Smooth muscle cell (in vitro differentiated cells): ENCODE results near the gene CLEC1A. TPM values are rescaled to one million over a fixed set of nuclear protein-coding genes. Genes with fewer than 3 reads are reported as not detected.

Experiments used
- DNase-seq: peaks from one replicate; lab custom pipeline; 2025; ENCODE audit not compliant: unreplicated experiment; lab: John Stamatoyannopoulos, UW
- H2AFZ ChIP-seq: fragments of 200-600 bp; sonication (generic); 2 replicates; pipeline ENCODE4 v1.6.0; 2016; ENCODE audit warnings: antibody characterized with exemption, low read depth, mild to moderate bottlenecking
- H3F3A ChIP-seq: fragments of 200-600 bp; sonication (generic); 2 replicates; pipeline ENCODE4 v1.6.0; 2017; ENCODE audit warnings: antibody characterized with exemption, low read depth
- H3K27ac ChIP-seq: fragments of 200-600 bp; sonication (generic); 2 replicates; pipeline ENCODE4 v1.5.1; 2016; ENCODE audit warnings: low read depth, mild to moderate bottlenecking
- H3K27me3 ChIP-seq: fragments of 200-600 bp; sonication (generic); 2 replicates; pipeline ENCODE4 v1.6.1; 2016; ENCODE audit warnings: low read depth, mild to moderate bottlenecking
- H3K36me3 ChIP-seq: fragments of 200-600 bp; sonication (generic); 2 replicates; pipeline ENCODE4 v1.5.1; 2016; ENCODE audit warnings: low read depth
- H3K4me1 ChIP-seq: fragments of 200-600 bp; sonication (generic); 2 replicates; pipeline ENCODE4 v1.5.1; 2016; ENCODE audit warnings: low read depth
- H3K4me2 ChIP-seq: fragments of 200-600 bp; sonication (generic); 2 replicates; pipeline ENCODE4 v1.6.0; 2016; ENCODE audit warnings: mild to moderate bottlenecking
- H3K4me3 ChIP-seq: fragments of 200-600 bp; sonication (generic); 2 replicates; pipeline ENCODE4 v1.5.1; 2016; ENCODE audit warnings: mild to moderate bottlenecking
- H3K79me2 ChIP-seq: fragments of 200-600 bp; sonication (generic); 2 replicates; pipeline ENCODE4 v1.6.0; 2016; ENCODE audit warnings: low read depth, mild to moderate bottlenecking
- H3K9ac ChIP-seq: fragments of 200-600 bp; sonication (generic); 2 replicates; pipeline ENCODE4 v1.6.0; 2016; ENCODE audit warnings: low read depth
- H3K9me3 ChIP-seq: fragments of 200-600 bp; sonication (generic); replicated peaks from 2 replicates; pipeline ENCODE4 v1.5.1; 2016; ENCODE audit warnings: low read depth
- H4K20me1 ChIP-seq: fragments of 200-600 bp; sonication (generic); 2 replicates; pipeline ENCODE4 v1.6.0; 2016; ENCODE audit warnings: low read depth
- WGBS: methylation state at CpG from one replicate; pipeline ENCODE4 v1.1.7; 2016; ENCODE audit warnings: low lambda C conversion rate; 5-methylcytosine and 5-hydroxymethylcytosine counted together
- polyA plus RNA-seq: library from polyadenylated mRNA; unstranded; fragments of >200 nt; fragmentation: Nextera tagmentation; extraction: Ambion mirVana; gene quantifications from 2 replicates; pipeline ENCODE4 v1.2.1, GENCODE V29; 2016
- total RNA-seq: library from RNA; depleted of rRNA; stranded (reverse); fragments of >200 nt; gene quantifications from 2 replicates; pipeline ENCODE4 v1.2.3, GENCODE V29; 2014
- TF ChIP-seq, protein P1 (sequence below): fragments of 200-600 bp; sonication (generic); IDR thresholded peaks from 2 replicates; pipeline ENCODE4 v1.5.1; 2017; ENCODE audit warnings: borderline replicate concordance, mild to moderate bottlenecking, antibody characterized with exemption; ENCODE audit not compliant: insufficient read depth, poor library complexity, severe bottlenecking

Gene CLEC1A
- total and polyA plus RNA-seq, 2 experiments from 2014 or later, result not detected

DNA sequence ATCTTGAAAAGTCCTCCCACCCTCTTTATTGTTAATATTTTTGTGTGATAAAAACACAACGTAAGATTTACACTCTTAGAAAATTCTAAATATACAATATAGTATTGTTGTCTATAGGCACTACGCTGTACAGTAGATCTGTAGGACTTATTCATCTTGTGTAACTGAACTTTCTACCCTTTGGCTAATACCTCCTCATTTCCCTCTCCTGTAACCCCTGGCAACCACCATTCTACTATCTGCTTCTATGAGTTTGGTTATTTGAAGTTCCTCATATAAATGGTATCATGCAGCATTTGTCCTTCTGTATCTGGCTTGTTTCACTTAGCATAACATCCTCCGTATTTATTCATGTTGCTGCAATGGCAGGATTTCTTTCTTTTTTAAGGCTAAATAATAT lies 73.5 kb downstream of the CLEC1A start:
- Histone ChIP-seq H3K4me3 (no peak overlapping the region), H3K36me3 (no peaks in the 10 kb centered on the region), H3K4me1 (no peaks in the 10 kb centered on the region), H3F3A (no peaks in the 10 kb centered on the region), H3K4me2 (no peak overlapping the region), H3K9me3 (no peaks in the 10 kb centered on the region), H4K20me1 (no peaks in the 10 kb centered on the region), H3K79me2 (no peaks in the 10 kb centered on the region), H3K9ac (no peak overlapping the region), H3K27me3 (no peaks in the 10 kb centered on the region), H2AFZ (no peak overlapping the region), H3K27ac (no peak overlapping the region)
- TF ChIP-seq, protein P1, sequence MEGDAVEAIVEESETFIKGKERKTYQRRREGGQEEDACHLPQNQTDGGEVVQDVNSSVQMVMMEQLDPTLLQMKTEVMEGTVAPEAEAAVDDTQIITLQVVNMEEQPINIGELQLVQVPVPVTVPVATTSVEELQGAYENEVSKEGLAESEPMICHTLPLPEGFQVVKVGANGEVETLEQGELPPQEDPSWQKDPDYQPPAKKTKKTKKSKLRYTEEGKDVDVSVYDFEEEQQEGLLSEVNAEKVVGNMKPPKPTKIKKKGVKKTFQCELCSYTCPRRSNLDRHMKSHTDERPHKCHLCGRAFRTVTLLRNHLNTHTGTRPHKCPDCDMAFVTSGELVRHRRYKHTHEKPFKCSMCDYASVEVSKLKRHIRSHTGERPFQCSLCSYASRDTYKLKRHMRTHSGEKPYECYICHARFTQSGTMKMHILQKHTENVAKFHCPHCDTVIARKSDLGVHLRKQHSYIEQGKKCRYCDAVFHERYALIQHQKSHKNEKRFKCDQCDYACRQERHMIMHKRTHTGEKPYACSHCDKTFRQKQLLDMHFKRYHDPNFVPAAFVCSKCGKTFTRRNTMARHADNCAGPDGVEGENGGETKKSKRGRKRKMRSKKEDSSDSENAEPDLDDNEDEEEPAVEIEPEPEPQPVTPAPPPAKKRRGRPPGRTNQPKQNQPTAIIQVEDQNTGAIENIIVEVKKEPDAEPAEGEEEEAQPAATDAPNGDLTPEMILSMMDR, result no peak
- no peak for DNase-seq
- WGBS, result 62% methylated on average over 3 of the region's 3 CpGs

- no peak overlapping the region for H3K4me3 ChIP-seq
- no peak overlapping the region for H3K4me2 ChIP-seq
- no peaks in the 10 kb centered on the region for H4K20me1 ChIP-seq
- H3K36me3 ChIP-seq, result no peaks in the 10 kb centered on the region
- DNase-seq, result no peak
- H3K4me1 ChIP-seq, result no peaks in the 10 kb centered on the region
- H3K27ac ChIP-seq, result no peak overlapping the region
- no peaks in the 10 kb centered on the region for H3K79me2 ChIP-seq
- H3K9ac ChIP-seq, result no peak overlapping the region
- H3K27me3 ChIP-seq, result no peaks in the 10 kb centered on the region
- H3K9me3 ChIP-seq, result no peaks in the 10 kb centered on the region
- H2AFZ ChIP-seq, result no peak overlapping the region
- WGBS, result 79% methylated on average over 3 of the region's 3 CpGs
- H3F3A ChIP-seq, result no peaks in the 10 kb centered on the region
- TF ChIP-seq, protein P1, result no peak
Observed at GRCh38 chr12:10021342-10021741, 77.4 kb downstream of the CLEC1A start.

Other genes with a start within 250 kb of the CLEC1A start
- 13.6 and 14.0 TPM in 2 replicates for gene CLEC2B, start 229.6 kb downstream of the CLEC1A start, total RNA-seq
- gene CLEC2B, start 229.6 kb downstream of the CLEC1A start, polyA plus RNA-seq, result 8.0 and 12.0 TPM in 2 replicates
- not detected in 2 replicates for gene KLRF2, start 217.5 kb downstream of the CLEC1A start, total RNA-seq
- 0.43 TPM in 1 of 2 replicates, not detected in the other for gene KLRF2, start 217.5 kb downstream of the CLEC1A start, polyA plus RNA-seq
- gene CLEC2A, start 166.6 kb downstream of the CLEC1A start, total RNA-seq, result not detected in 2 replicates
- gene CLEC2A, start 166.6 kb downstream of the CLEC1A start, polyA plus RNA-seq, result 0.67 and 1.7 TPM in 2 replicates
- 1.2 and 2.3 TPM in 2 replicates for gene CLEC12A, start 127.6 kb downstream of the CLEC1A start, total RNA-seq
- gene CLEC12A, start 127.6 kb downstream of the CLEC1A start, polyA plus RNA-seq, result 0.40 and 1.7 TPM in 2 replicates
- 2.5 and 2.9 TPM in 2 replicates for gene CLEC1B, start 99.9 kb downstream of the CLEC1A start, total RNA-seq
- 2.8 and 4.1 TPM in 2 replicates for gene CLEC1B, start 99.9 kb downstream of the CLEC1A start, polyA plus RNA-seq
- not detected in 2 replicates for gene CLEC12B, start 88.4 kb downstream of the CLEC1A start, total RNA-seq
- not detected in 2 replicates for gene CLEC12B, start 88.4 kb downstream of the CLEC1A start, polyA plus RNA-seq
- not detected in 2 replicates for gene CLEC9A, start 68.3 kb downstream of the CLEC1A start, total RNA-seq
- gene CLEC9A, start 68.3 kb downstream of the CLEC1A start, polyA plus RNA-seq, result not detected in 2 replicates
- gene CLEC7A, start 31.2 kb upstream of the CLEC1A start, total RNA-seq, result 0.27 TPM in 1 of 2 replicates, not detected in the other
- 0.41 TPM in 1 of 2 replicates, not detected in the other for gene CLEC7A, start 31.2 kb upstream of the CLEC1A start, polyA plus RNA-seq
- gene OLR1, start 73.1 kb upstream of the CLEC1A start, total RNA-seq, result 7.4 and 14.5 TPM in 2 replicates
- 5.4 and 6.7 TPM in 2 replicates for gene OLR1, start 73.1 kb upstream of the CLEC1A start, polyA plus RNA-seq
- 1.6 and 2.0 TPM in 2 replicates for gene TMEM52B, start 80.0 kb upstream of the CLEC1A start, total RNA-seq
- gene TMEM52B, start 80.0 kb upstream of the CLEC1A start, polyA plus RNA-seq, result 0.77 and 4.5 TPM in 2 replicates
- 83.4 and 101 TPM in 2 replicates for gene GABARAPL1, start 113.9 kb upstream of the CLEC1A start, total RNA-seq
- gene GABARAPL1, start 113.9 kb upstream of the CLEC1A start, polyA plus RNA-seq, result 87.3 and 90.0 TPM in 2 replicates
- gene KLRD1, start 208.9 kb upstream of the CLEC1A start, total RNA-seq, result 0.18 and 1.2 TPM in 2 replicates
- 0.09 and 0.56 TPM in 2 replicates for gene KLRD1, start 208.9 kb upstream of the CLEC1A start, polyA plus RNA-seq